Measurements from ENCODE around the gene CHCHD4. TPM values are rescaled to one million over a fixed set of nuclear protein-coding genes. Genes with fewer than 3 reads are reported as not detected.

The CHCHD4 gene
- total and polyA plus RNA-seq, 2 of the 8 experiments (the other 6 are each of a cell fraction or from before 2014, with no cell fraction given), result 15.0 to 22.3 TPM

DNA sequence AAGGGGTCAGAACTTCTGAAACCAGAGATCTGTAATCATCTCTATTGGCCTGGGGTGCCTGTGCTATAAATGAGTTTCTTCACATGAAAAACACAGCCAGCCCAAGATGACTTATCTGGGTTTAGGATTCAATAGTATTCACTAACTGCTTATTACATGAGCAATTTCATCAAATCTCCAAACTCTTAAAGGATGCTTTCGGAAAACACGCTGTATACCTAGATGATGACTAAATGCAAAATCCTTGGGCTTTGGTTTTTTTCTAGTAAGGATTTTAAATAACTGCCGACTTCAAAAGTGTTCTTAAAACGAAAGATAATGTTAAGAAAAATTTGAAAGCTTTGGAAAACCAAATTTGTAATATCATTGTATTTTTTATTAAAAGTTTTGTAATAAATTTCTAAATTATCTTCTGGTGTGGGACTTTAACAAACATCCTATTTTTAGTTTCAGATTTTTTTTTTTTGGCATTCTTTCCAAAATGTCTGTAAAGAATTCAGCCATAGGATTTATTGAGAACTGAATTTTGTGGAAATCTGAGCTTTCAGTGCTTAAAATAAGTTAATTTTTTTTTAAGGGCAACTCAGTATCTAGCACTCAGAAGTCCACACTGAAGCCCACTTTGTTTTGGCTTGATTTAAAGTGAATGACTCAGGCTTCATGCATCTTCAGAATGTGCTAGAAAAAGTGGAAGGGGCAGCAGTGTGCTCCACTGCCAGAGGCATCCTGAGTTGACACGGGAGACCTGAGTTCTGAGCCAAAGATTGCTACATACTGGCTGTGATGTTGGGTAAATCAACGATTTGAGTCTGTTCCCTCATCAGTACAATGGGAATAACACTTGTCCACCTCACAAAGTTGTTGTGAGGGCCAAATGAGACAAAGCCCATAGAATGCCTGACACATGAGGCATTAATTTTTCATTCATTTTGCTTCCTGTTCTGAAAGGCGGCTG, 18.9 kb upstream of the CHCHD4 start:
- H3K4me3 ChIP-seq (ENCODE audit: extremely low read depth in 1 of 4, insufficient read depth in 2 of 4, low read depth in 3 of 4, low read length in 4 of 4), result no peak overlapping the region
- no peak overlapping the region for H2BK120ac ChIP-seq (replicated peaks; ENCODE audit: low read depth, low read length)
- H3K14ac ChIP-seq (ENCODE audit: insufficient read length), result no peak overlapping the region
- H3K4me1 ChIP-seq (replicated peaks in 1 of 4; ENCODE audit: control insufficient read depth in 3 of 4, insufficient read depth in 4 of 4, low read length in 3 of 4), result peaks cover 0 to 11% (median 7%) of the 10 kb centered on the region in 4 experiments; a peak in 6 of 7 replicates
- H3K27me3 ChIP-seq (replicated peaks in 1 of 4; ENCODE audit: control insufficient read depth in 3 of 4, extremely low read depth in 1 of 4, insufficient read depth in 3 of 4, low read length in 3 of 4), result no peaks in the 10 kb centered on the region
- no peaks in the 10 kb centered on the region for H3K79me1 ChIP-seq (ENCODE audit: low read depth, low read length)
- DNase-seq (ENCODE audit: low read depth in 1 of 2, low spot score in 2 of 2) (no peak), FAIRE-seq (no peak)
- H3K23ac ChIP-seq (ENCODE audit: insufficient read length), result no peak overlapping the region
- H3K79me2 ChIP-seq (ENCODE audit: control insufficient read depth in 1 of 2, insufficient read depth in 2 of 2, low read length in 2 of 2), result no peaks in the 10 kb centered on the region
- no peak overlapping the region for H4K8ac ChIP-seq (ENCODE audit: extremely low read depth, insufficient read depth, low read length)
- H4K20me1 ChIP-seq (replicated peaks in 1 of 2; ENCODE audit: control insufficient read depth in 1 of 2, insufficient read depth in 2 of 2, low read length in 2 of 2), result peaks cover 2 to 14% of the 10 kb centered on the region in 2 experiments
- H2BK15ac ChIP-seq (ENCODE audit: low read length), result no peak overlapping the region
- H3K36me3 ChIP-seq (ENCODE audit: control insufficient read depth in 2 of 4, insufficient read depth in 4 of 4, low read length in 3 of 4), result peaks cover 0 to 17% (median 7%) of the 10 kb centered on the region in 4 experiments; a peak in 5 of 8 replicates
- H3K18ac ChIP-seq (ENCODE audit: extremely low read depth, low read length), result no peak overlapping the region
- H3K27ac ChIP-seq (ENCODE audit: low read depth, low read length), result peak overlapping the region; percentile 57; the same call in 1 of the 2 replicates
- no peak overlapping the region; the same call in 1 of the 2 replicates for H2BK12ac ChIP-seq (ENCODE audit: low read depth, low read length)
- peak overlapping the region in 1 of 4 experiments; percentile 44; a peak in 1 of 7 replicates for H3K9ac ChIP-seq (replicated peaks in 1 of 4; ENCODE audit: extremely low read depth in 1 of 4, low read depth in 3 of 4, low read length in 3 of 4)
- peak overlapping the region; percentile 55; the same call in 1 of the 2 replicates for H2AK5ac ChIP-seq (ENCODE audit: low read depth, low read length)
- no peak overlapping the region for H2BK20ac ChIP-seq (ENCODE audit: low read length)
- H3K4me2 ChIP-seq (ENCODE audit: insufficient read depth in 1 of 2, low read depth in 2 of 2, low read length in 2 of 2), result no peak overlapping the region
- POLR2A ChIA-PET (ENCODE audit: partially characterized antibody), result interaction anchor here (1.0 to 2.0 kb wide), 4 partner anchors 12 to 248 kb away, joined by 3 to 9 read pairs (median 6); no protein-coding TSS in a partner anchor
- H3K4ac ChIP-seq (replicated peaks; ENCODE audit: insufficient read length, low read depth, low read length), result no peak overlapping the region
- CTCF ChIA-PET (ENCODE audit: partially characterized antibody), result interaction anchor here (1.1 to 4.3 kb wide), 4 partner anchors 9 to 247 kb away, joined by 3 to 22 read pairs (median 6); no protein-coding TSS in a partner anchor
- H3K23me2 ChIP-seq (ENCODE audit: low read depth, low read length), result no peaks in the 10 kb centered on the region
- H2AFZ ChIP-seq (ENCODE audit: low read length), result no peak overlapping the region
- H3K56ac ChIP-seq (replicated peaks; ENCODE audit: insufficient read length, low read depth, low read length), result no peak overlapping the region
- no peak overlapping the region for H4K91ac ChIP-seq (replicated peaks; ENCODE audit: insufficient read length, low read length)
- H4K5ac ChIP-seq (ENCODE audit: insufficient read length, low read depth, low read length), result no peak overlapping the region
- WGBS, 2 experiments (ENCODE audit: extremely low coverage in 1 of 2, insufficient coverage in 1 of 2, insufficient read length in 1 of 2, insufficient replicate concordance in 2 of 2, low coverage in 1 of 2, low lambda C conversion rate in 2 of 2, missing lambda C conversion rate in 1 of 2), result 86% methylated on average over 7 of the region's 7 CpGs; no CpG with 5 or more reads in 1 of the 2 experiments
- H2BK5ac ChIP-seq (ENCODE audit: low read depth, low read length), result no peak overlapping the region; the same call in 1 of the 2 replicates
- H3K9me3 ChIP-seq (ENCODE audit: insufficient read depth in 2 of 2, low read depth in 1 of 2, low read length in 1 of 2), result no peaks in the 10 kb centered on the region
- TF ChIP-seq ASH2L (IDR thresholded peaks at IDR 0.05; ENCODE audit: low read length) (no peak), JUND (IDR thresholded peaks at IDR 0.05; ENCODE audit: low read length) (no peak), NRF1 (IDR thresholded peaks at IDR 0.05; ENCODE audit: low read depth, low read length) (no peak), CBX5 (IDR thresholded peaks at IDR 0.05; ENCODE audit: low read depth, low read length) (no peak), GABPA (IDR thresholded peaks at IDR 0.05; ENCODE audit: borderline replicate concordance, insufficient read depth, low read length) (no peak), KDM5A (IDR thresholded peaks at IDR 0.05; ENCODE audit: low read length) (no peak), RXRA (IDR thresholded peaks at IDR 0.05; ENCODE audit: insufficient read depth, low read depth, low read length) (no peak), POU5F1 (IDR thresholded peaks at IDR 0.05; ENCODE audit: low read depth, low read length) (no peak), KDM1A (IDR thresholded peaks at IDR 0.05; ENCODE audit: borderline replicate concordance, low read length) (no peak), BRCA1 (IDR thresholded peaks at IDR 0.05; ENCODE audit: low read depth, low read length) (no peak)
- TF ChIP-seq, protein P1, sequence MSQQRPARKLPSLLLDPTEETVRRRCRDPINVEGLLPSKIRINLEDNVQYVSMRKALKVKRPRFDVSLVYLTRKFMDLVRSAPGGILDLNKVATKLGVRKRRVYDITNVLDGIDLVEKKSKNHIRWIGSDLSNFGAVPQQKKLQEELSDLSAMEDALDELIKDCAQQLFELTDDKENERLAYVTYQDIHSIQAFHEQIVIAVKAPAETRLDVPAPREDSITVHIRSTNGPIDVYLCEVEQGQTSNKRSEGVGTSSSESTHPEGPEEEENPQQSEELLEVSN (IDR thresholded peaks at IDR 0.05), result no peak

All from H1 (cell line).